T-helper 1 cell treated with Interleukin-12 subunit alpha and Interleukin-12 subunit beta and Interleukin-4 antibody, amounts not matched to agents 30 ng/mL and 1 ng/mL, for 36 hours (primary cell): ENCODE measurements around the gene SPATA25. TPM values are rescaled to one million over a fixed set of nuclear protein-coding genes. Genes with fewer than 3 reads are reported as not detected.
"Not testable (repeated sequence)": the region's sequence is repeated elsewhere in the genome, so short reads cannot be mapped to it uniquely, and the experiment has no call there.

Source experiments
- intact Hi-C: fragments of 100-400 bp; cut with micrococcal nuclease; formaldehyde crosslinking; loops from one replicate; pipeline ENCODE4 v1.15.1; 2024
- total RNA-seq: library from RNA; stranded (reverse); gene quantifications from 2 replicates; pipeline ENCODE4 v1.2.3, GENCODE V29; 2022

The SPATA25 gene
- total RNA-seq, 1 donor from 2014 or later, result 0.49 TPM

GRCh38 chr20:45897289-45897688, 9.9 kb upstream of the SPATA25 start:
- intact Hi-C loops, result no loop called here

GRCh38 chr20:45896641-45897161, 9.3 kb upstream of the SPATA25 start:
- intact Hi-C loops, result no loop called here

- intact Hi-C loops, result no loop called here
Measured at GRCh38 chr20:45894797-45895196, 7.4 kb upstream of the SPATA25 start.

GRCh38 chr20:45893831-45894230, 6.4 kb upstream of the SPATA25 start:
- intact Hi-C loops, result no loop called here

GRCh38 chr20:45892828-45893500, 5.5 kb upstream of the SPATA25 start:
- intact Hi-C loops, result no loop called here

GRCh38 chr20:45892049-45892825, 4.8 kb upstream of the SPATA25 start:
- intact Hi-C loops, result no loop called here

GRCh38 chr20:45890985-45891983, 3.9 kb upstream of the SPATA25 start, which contains the start of the genes CTSA and NEURL2:
CTSA (plus strand) TSS chr20:45891335; CDS start chr20:45891569, 234 bp downstream.
NEURL2 (minus strand) TSS chr20:45891208; CDS start chr20:45890991, 217 bp downstream.
- intact Hi-C loops, result loop anchor here (1.0 to 2.0 kb wide), 7 partner anchors 10 to 92 kb away; partner anchors contain the start of genes ACOT8, PCIF1, UBE2C and ZSWIM1

- intact Hi-C loops, result loop anchor here (2.0 kb wide), 1 partner anchor 66 kb away; no protein-coding TSS in a partner anchor
Measured at GRCh38 chr20:45890077-45890984, 2.9 kb upstream of the SPATA25 start.

GRCh38 chr20:45888681-45889080, 1.3 kb upstream of the SPATA25 start:
- intact Hi-C loops, result no loop called here

GRCh38 chr20:45886590-45887345, 654 bp downstream of the SPATA25 start:
- intact Hi-C loops, result no loop called here

- intact Hi-C loops, result no loop called here
Measured at GRCh38 chr20:45883100-45883469, 4.3 kb downstream of the SPATA25 start.

GRCh38 chr20:45882469-45883099, 4.8 kb downstream of the SPATA25 start:
- intact Hi-C loops, result no loop called here

- intact Hi-C loops, result loop anchor here (1.0 to 2.0 kb wide), 7 partner anchors 10 to 526 kb away; partner anchors contain the start of genes ACOT8, CTSA, DNTTIP1 and ELMO2
Measured at GRCh38 chr20:45880988-45881788, 6.2 kb downstream of the SPATA25 start, which contains the start of gene ZSWIM1. ZSWIM1 (plus strand) TSS chr20:45881227; CDS start chr20:45882593, 1,366 bp downstream.

GRCh38 chr20:45878076-45878761, 9.2 kb downstream of the SPATA25 start:
- intact Hi-C loops, result no loop called here

- intact Hi-C loops, result no loop called here
Measured at GRCh38 chr20:45874576-45874975, 12.8 kb downstream of the SPATA25 start.

GRCh38 chr20:45874104-45874481, 13.3 kb downstream of the SPATA25 start:
- intact Hi-C loops, result not testable (repeated sequence)
